ENCODE results near the gene ADGRD1.
A peak's percentile ranks its signal among the peaks of the same experiment; 100 is the strongest.

The ADGRD1 gene

DNA sequence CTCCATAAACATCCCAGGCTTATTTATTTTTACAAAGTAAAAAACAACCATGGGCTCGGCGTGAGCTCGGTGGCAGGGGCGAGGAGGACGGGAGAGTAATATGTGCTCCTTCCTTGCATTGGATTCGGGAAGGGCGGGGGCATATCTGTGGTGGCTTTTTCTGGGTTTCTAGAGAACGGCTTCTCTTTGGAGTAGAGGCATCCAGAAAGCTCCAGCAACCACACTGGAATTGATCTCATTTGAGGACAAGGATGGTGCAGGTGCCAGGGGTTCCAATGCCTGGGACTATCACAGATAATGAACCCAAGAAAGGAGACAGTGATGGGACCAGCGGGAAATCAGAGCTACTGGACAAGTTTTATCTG lies 18.9 kb downstream of the ADGRD1 start:
- DNase-seq (ENCODE audit: low read depth), result no peak
- no peak for TF ChIP-seq MYC (IDR thresholded peaks at IDR 0.05; ENCODE audit: low read depth, low read length)
- TF ChIP-seq, protein P1, sequence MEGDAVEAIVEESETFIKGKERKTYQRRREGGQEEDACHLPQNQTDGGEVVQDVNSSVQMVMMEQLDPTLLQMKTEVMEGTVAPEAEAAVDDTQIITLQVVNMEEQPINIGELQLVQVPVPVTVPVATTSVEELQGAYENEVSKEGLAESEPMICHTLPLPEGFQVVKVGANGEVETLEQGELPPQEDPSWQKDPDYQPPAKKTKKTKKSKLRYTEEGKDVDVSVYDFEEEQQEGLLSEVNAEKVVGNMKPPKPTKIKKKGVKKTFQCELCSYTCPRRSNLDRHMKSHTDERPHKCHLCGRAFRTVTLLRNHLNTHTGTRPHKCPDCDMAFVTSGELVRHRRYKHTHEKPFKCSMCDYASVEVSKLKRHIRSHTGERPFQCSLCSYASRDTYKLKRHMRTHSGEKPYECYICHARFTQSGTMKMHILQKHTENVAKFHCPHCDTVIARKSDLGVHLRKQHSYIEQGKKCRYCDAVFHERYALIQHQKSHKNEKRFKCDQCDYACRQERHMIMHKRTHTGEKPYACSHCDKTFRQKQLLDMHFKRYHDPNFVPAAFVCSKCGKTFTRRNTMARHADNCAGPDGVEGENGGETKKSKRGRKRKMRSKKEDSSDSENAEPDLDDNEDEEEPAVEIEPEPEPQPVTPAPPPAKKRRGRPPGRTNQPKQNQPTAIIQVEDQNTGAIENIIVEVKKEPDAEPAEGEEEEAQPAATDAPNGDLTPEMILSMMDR (IDR thresholded peaks at IDR 0.05; ENCODE audit: low read depth, low read length), result no peak
- no peak for TF ChIP-seq POLR2A (IDR thresholded peaks at IDR 0.05; ENCODE audit: extremely low read depth, insufficient read length)
- TF ChIP-seq MAX (IDR thresholded peaks at IDR 0.05; ENCODE audit: low read depth, low read length), result no peak
- H3K4me3 ChIP-seq (ENCODE audit: low read depth, low read length), result no peak overlapping the region

- no peak overlapping the region for H3K4me3 ChIP-seq (ENCODE audit: low read depth, low read length)
- no peak for TF ChIP-seq MAX (IDR thresholded peaks at IDR 0.05; ENCODE audit: low read depth, low read length)
- TF ChIP-seq POLR2A (IDR thresholded peaks at IDR 0.05; ENCODE audit: extremely low read depth, insufficient read length), result no peak
- TF ChIP-seq, protein P1 (IDR thresholded peaks at IDR 0.05; ENCODE audit: low read depth, low read length), result no peak
- TF ChIP-seq MYC (IDR thresholded peaks at IDR 0.05; ENCODE audit: low read depth, low read length), result no peak
- peak; percentile 37 for DNase-seq (ENCODE audit: low read depth)
Observed at GRCh38 chr12:130973109-130973508, 19.4 kb downstream of the ADGRD1 start.

DNA sequence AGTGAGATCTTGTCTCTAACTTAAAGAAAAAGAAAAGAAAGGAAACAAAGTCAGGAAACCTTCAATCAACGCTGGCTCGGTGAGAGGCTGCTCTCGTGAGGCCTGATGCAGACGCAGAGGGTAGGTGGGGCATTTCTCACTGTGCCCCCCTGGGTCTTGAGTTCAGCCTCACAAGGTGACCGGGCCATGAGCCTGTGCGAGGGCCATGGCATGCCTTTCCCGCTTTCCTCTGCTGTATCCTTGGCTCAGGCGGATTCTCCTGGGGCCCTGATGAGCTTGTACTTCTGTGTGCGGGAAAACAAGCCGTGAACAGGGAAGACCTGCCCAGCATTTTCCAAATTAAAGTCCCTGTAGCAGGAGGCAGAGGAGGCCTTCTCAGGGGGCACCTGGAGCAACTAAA lies 20.2 kb downstream of the ADGRD1 start:
- no peak for DNase-seq (ENCODE audit: low read depth)
- TF ChIP-seq, protein P1 (IDR thresholded peaks at IDR 0.05; ENCODE audit: low read depth, low read length), result no peak
- TF ChIP-seq POLR2A (IDR thresholded peaks at IDR 0.05; ENCODE audit: extremely low read depth, insufficient read length) (no peak), MYC (IDR thresholded peaks at IDR 0.05; ENCODE audit: low read depth, low read length) (no peak), MAX (IDR thresholded peaks at IDR 0.05; ENCODE audit: low read depth, low read length) (no peak)
- no peak overlapping the region for H3K4me3 ChIP-seq (ENCODE audit: low read depth, low read length)

DNA sequence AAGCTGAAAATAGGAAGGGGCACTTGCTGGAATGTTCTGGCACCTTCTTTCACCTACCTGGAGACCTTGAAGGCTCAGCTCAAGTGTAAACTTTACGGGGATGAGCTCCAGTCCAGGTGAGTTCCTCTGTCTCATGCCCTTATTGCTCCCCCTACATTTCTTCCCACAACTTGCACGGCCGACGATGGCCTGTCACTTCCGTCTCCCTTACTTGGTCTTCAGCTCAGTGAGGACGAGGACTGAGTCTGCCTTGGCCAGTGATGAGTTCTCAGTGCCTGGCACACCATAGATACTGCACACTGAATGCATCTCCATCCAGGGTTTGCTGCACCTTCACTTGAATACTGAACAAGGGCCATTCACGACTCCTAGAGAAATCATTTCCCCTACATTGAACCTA lies 21.4 kb downstream of the ADGRD1 start:
- DNase-seq (ENCODE audit: low read depth), result no peak
- TF ChIP-seq MAX (IDR thresholded peaks at IDR 0.05; ENCODE audit: low read depth, low read length), result no peak
- TF ChIP-seq, protein P1 (IDR thresholded peaks at IDR 0.05; ENCODE audit: low read depth, low read length), result no peak
- no peak overlapping the region for H3K4me3 ChIP-seq (ENCODE audit: low read depth, low read length)

- no peak overlapping the region for H3K4me3 ChIP-seq (ENCODE audit: low read depth, low read length)
- TF ChIP-seq, protein P1 (IDR thresholded peaks at IDR 0.05; ENCODE audit: low read depth, low read length), result no peak
- TF ChIP-seq MYC (IDR thresholded peaks at IDR 0.05; ENCODE audit: low read depth, low read length) (no peak), MAX (IDR thresholded peaks at IDR 0.05; ENCODE audit: low read depth, low read length) (no peak), POLR2A (IDR thresholded peaks at IDR 0.05; ENCODE audit: extremely low read depth, insufficient read length) (no peak)
- DNase-seq (ENCODE audit: low read depth), result no peak
Observed at GRCh38 chr12:130976171-130976720, 22.5 kb downstream of the ADGRD1 start.

All from NB4 (cell line).